Fibroblast of mammary gland (primary cell): ENCODE data around the gene CLMN.

Experiments used
- DNase-seq: peaks from one replicate; pipeline ENCODE4 v3.0.0-alpha.2; 2010; ENCODE audit warnings: low read depth
- H3K4me3 ChIP-seq: 2 replicates; pipeline ENCODE4 v1.5.1; 2011; ENCODE audit warnings: low read depth, mild to moderate bottlenecking, low read length, moderate library complexity; ENCODE audit not compliant: control insufficient read depth
- CTCF ChIP-seq: conservative IDR thresholded peaks from 2 replicates; pipeline ENCODE4 v1.5.1; 2011; ENCODE audit warnings: low read depth, low read length, inconsistent platforms; ENCODE audit not compliant: control insufficient read depth, insufficient read depth

Gene CLMN

DNA sequence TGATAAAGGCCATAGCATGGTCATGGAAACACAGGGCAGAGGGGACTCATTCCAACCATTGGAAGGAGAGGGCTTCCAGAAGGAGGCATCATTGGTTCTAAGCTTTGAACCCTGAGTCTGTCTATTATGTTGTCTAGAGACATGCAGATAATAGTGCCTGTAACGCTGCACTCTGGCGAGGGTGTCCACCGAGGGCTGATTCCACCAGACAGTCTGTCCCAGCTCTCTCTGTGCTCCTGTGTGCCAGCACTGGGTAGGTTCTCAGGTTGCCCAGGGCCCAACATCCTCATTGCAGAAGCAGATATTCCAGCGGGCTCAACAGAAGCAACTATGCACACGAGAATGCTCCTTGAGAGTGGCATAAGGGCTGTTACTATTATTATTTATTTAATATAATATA lies 18.7 kb upstream of the CLMN start:
- TF ChIP-seq CTCF = no peak
- no peak overlapping the region for H3K4me3 ChIP-seq
- no peak for DNase-seq

- no peak overlapping the region for H3K4me3 ChIP-seq
- no peak for DNase-seq
- TF ChIP-seq CTCF = no peak
Observed at GRCh38 chr14:95337041-95337595, 17.4 kb upstream of the CLMN start.

DNA sequence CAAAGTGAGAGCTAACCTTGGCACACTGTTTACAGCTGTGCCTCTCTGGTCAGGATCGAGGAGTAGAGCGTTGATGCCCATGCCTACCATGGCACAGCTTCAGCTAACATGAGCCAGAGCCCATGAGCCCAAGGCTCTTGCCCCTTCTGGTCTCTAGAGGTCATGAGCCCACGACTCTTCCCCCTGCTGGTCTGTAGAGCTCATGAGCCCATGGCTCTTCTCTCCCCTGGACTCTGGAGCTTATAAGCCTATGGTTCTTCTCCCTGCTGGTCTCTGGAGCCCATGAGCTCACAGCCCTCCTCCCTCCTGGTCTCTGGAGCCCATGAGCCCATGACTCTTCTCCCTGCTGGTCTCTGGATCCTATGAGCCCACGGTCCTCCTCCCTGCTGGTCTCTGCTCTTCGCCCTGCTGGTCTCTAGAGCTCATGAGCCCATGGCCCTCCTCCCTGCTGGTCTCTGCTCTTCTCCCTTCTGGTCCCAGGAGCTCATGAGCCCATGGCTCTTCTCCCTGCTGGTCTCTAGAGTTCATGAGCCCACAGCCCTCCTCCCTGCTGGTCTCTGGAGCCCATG lies 16.6 kb upstream of the CLMN start:
- no peak for TF ChIP-seq CTCF
- H3K4me3 ChIP-seq = no peak overlapping the region
- DNase-seq = no peak

GRCh38 chr14:95335071-95335470 lies 15.4 kb upstream of the CLMN start:
- no peak for TF ChIP-seq CTCF
- no peak for DNase-seq
- H3K4me3 ChIP-seq = no peak overlapping the region

- DNase-seq = no peak
- TF ChIP-seq CTCF = no peak
- H3K4me3 ChIP-seq = no peak overlapping the region
Observed at GRCh38 chr14:95334044-95334443, 14.3 kb upstream of the CLMN start.

- no peak for TF ChIP-seq CTCF
- no peak overlapping the region for H3K4me3 ChIP-seq
- DNase-seq = no peak
Observed at GRCh38 chr14:95332641-95333040, 12.9 kb upstream of the CLMN start.

- no peak overlapping the region for H3K4me3 ChIP-seq
- no peak for TF ChIP-seq CTCF
- no peak for DNase-seq
Observed at GRCh38 chr14:95331708-95332408, 12.2 kb upstream of the CLMN start.
